Measurements from ENCODE around the gene SPRN. TPM values are rescaled to one million over a fixed set of nuclear protein-coding genes. Genes with fewer than 3 reads are reported as not detected.
A peak's percentile ranks its signal among the peaks of the same experiment; 100 is the strongest.

The SPRN gene
- total RNA-seq, 1 donor from 2014 or later = 0.06 TPM

DNA sequence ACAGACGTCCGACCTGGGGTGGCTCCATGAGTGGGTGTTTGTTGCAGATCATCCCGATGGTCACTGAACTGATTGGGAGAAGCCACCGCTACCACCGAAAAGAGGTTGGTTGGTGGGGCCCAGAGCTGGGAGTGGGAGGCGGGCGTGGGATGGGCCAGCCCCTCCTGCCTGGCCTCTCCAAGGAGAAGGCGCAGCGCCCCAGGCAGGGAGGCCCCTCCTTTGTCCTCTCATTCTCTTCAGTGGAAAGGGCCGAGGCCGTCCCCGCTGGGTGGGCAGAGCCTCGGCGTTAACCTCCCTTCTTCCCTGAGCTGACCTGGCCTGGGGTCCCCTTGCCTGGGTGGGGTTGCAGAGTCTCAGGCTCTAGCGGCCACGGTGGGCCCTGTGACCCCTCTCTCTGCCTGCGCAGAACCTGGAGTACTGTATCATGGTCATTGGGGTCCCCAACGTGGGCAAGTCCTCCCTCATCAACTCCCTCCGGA lies 25.3 kb downstream of the SPRN start:
- no peaks in the 10 kb centered on the region for H3K9me3 Mint-ChIP-seq
- DNase-seq (ENCODE audit: low spot score) = no peak
- Histone ChIP-seq H4K20me1 (ENCODE audit: low read depth) (peaks cover 6% of the 10 kb centered on the region), H3K27ac (no peak overlapping the region), H3K27me3 (no peaks in the 10 kb centered on the region), H3K4me3 (no peak overlapping the region), H3K9ac (no peak overlapping the region), H2AFZ (replicated peaks) (no peak overlapping the region), H3K9me3 (ENCODE audit: low read depth) (no peaks in the 10 kb centered on the region), H3K4me1 (peaks cover 7% of the 10 kb centered on the region), H3F3A (ENCODE audit: low read depth) (peaks cover 4% of the 10 kb centered on the region), H3K4me2 (no peak overlapping the region), H3K36me3 (no peaks in the 10 kb centered on the region), H3K79me2 (ENCODE audit: low read depth) (peaks cover 53% of the 10 kb centered on the region)
- no peak overlapping the region for H3K4me3 Mint-ChIP-seq
- no peak for TF ChIP-seq EZH2phosphoT487 (IDR thresholded peaks at IDR 0.05)
- no peak for TF ChIP-seq EZH2 (IDR thresholded peaks at IDR 0.05)
- TF ChIP-seq, protein P1, sequence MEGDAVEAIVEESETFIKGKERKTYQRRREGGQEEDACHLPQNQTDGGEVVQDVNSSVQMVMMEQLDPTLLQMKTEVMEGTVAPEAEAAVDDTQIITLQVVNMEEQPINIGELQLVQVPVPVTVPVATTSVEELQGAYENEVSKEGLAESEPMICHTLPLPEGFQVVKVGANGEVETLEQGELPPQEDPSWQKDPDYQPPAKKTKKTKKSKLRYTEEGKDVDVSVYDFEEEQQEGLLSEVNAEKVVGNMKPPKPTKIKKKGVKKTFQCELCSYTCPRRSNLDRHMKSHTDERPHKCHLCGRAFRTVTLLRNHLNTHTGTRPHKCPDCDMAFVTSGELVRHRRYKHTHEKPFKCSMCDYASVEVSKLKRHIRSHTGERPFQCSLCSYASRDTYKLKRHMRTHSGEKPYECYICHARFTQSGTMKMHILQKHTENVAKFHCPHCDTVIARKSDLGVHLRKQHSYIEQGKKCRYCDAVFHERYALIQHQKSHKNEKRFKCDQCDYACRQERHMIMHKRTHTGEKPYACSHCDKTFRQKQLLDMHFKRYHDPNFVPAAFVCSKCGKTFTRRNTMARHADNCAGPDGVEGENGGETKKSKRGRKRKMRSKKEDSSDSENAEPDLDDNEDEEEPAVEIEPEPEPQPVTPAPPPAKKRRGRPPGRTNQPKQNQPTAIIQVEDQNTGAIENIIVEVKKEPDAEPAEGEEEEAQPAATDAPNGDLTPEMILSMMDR (IDR thresholded peaks at IDR 0.05) = no peak
- peaks cover 8% of the 10 kb centered on the region for H3K4me1 Mint-ChIP-seq
- peaks cover 31% of the 10 kb centered on the region for H3K36me3 Mint-ChIP-seq
- no peak overlapping the region for H3K27ac Mint-ChIP-seq
- no peaks in the 10 kb centered on the region for H3K27me3 Mint-ChIP-seq (ENCODE audit: insufficient read depth, low read depth)

GRCh38 chr10:133397938-133398337 lies 26.5 kb downstream of the SPRN start:
- H3F3A ChIP-seq (ENCODE audit: low read depth) = peaks cover 9% of the 10 kb centered on the region
- Mint-ChIP-seq H3K4me1 (peaks cover 11% of the 10 kb centered on the region), H3K36me3 (peaks cover 25% of the 10 kb centered on the region), H3K27me3 (ENCODE audit: insufficient read depth, low read depth) (peaks cover 5% of the 10 kb centered on the region), H3K27ac (no peak overlapping the region), H3K4me3 (no peak overlapping the region), H3K9me3 (no peaks in the 10 kb centered on the region)
- TF ChIP-seq EZH2 (IDR thresholded peaks at IDR 0.05) (no peak), EZH2phosphoT487 (IDR thresholded peaks at IDR 0.05) (no peak)
- TF ChIP-seq, protein P1 (IDR thresholded peaks at IDR 0.05) = no peak
- DNase-seq (ENCODE audit: low spot score) = no peak
- no peak overlapping the region for H3K4me2 ChIP-seq
- H3K27ac ChIP-seq = no peak overlapping the region
- peaks cover 11% of the 10 kb centered on the region for H3K4me1 ChIP-seq
- H3K79me2 ChIP-seq (ENCODE audit: low read depth) = peaks cover 53% of the 10 kb centered on the region
- H2AFZ ChIP-seq (replicated peaks) = no peak overlapping the region
- H3K9ac ChIP-seq = no peak overlapping the region
- no peak overlapping the region for H3K4me3 ChIP-seq
- H3K9me3 ChIP-seq (ENCODE audit: low read depth) = no peaks in the 10 kb centered on the region
- H3K36me3 ChIP-seq = no peaks in the 10 kb centered on the region
- no peaks in the 10 kb centered on the region for H3K27me3 ChIP-seq
- H4K20me1 ChIP-seq (ENCODE audit: low read depth) = peaks cover 6% of the 10 kb centered on the region

DNA sequence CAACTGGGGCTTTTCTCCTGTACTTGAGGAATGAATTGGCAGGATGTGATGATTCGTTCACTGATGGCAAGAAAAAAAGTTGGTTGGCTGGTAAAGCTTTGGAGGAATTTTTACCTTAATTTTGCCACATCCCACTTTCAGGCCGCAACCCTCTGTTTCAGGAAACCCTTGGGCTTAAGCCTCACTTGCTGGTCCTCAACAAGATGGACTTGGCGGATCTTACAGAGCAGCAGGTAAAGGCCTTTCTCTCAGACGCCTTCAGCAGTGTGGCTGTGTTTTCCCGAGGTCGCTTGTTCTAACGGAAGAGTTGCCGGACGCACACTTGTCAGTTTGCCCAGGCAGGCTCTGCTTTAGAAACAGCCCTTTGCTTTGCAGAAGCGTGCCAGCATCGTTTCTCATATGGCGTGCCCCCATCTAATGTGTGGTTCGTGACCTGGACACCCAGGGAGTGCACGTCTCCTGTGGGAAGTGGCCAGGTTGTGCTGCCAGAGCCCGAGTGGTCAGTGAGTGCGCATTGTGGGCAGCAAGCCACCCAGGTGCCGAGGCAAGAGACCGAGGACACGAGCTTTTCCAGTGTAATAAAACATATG lies 28.3 kb downstream of the SPRN start:
- Histone ChIP-seq H3K36me3 (no peaks in the 10 kb centered on the region), H3K27me3 (no peaks in the 10 kb centered on the region), H3K79me2 (ENCODE audit: low read depth) (peaks cover 52% of the 10 kb centered on the region), H3K9ac (no peak overlapping the region), H2AFZ (replicated peaks) (no peak overlapping the region), H3K4me2 (no peak overlapping the region), H3K4me3 (no peak overlapping the region), H3K27ac (no peak overlapping the region), H3K4me1 (peaks cover 11% of the 10 kb centered on the region), H4K20me1 (ENCODE audit: low read depth) (peaks cover 6% of the 10 kb centered on the region), H3F3A (ENCODE audit: low read depth) (peaks cover 9% of the 10 kb centered on the region), H3K9me3 (ENCODE audit: low read depth) (no peaks in the 10 kb centered on the region)
- H3K4me1 Mint-ChIP-seq = peaks cover 11% of the 10 kb centered on the region
- no peak overlapping the region for H3K27ac Mint-ChIP-seq
- H3K27me3 Mint-ChIP-seq (ENCODE audit: insufficient read depth, low read depth) = peaks cover 5% of the 10 kb centered on the region
- H3K4me3 Mint-ChIP-seq = peak overlapping the region; percentile 98
- no peak for DNase-seq (ENCODE audit: low spot score)
- TF ChIP-seq, protein P1 (IDR thresholded peaks at IDR 0.05) = no peak
- TF ChIP-seq EZH2phosphoT487 (IDR thresholded peaks at IDR 0.05) = no peak
- no peak for TF ChIP-seq EZH2 (IDR thresholded peaks at IDR 0.05)
- peaks cover 15% of the 10 kb centered on the region for H3K36me3 Mint-ChIP-seq
- no peaks in the 10 kb centered on the region for H3K9me3 Mint-ChIP-seq

Data from neural progenitor cell (in vitro differentiated cells).